Uterus (tissue), 2 donors: Measurements from ENCODE around the gene CAMTA1.

Experiments
- POLR2A ChIP-seq, 2 donors: fragments of 450-650 bp; IDR thresholded peaks; one replicate each; pipeline ENCODE4 v1.6.1; 2016; ENCODE audit warnings: antibody characterized with exemption in 2 of 2, mild to moderate bottlenecking in 1 of 2, moderate library complexity in 1 of 2
- TF ChIP-seq, protein P1 (sequence below), 4 experiments: fragments of 200-600 bp in 2 of 4; fragments of 450-650 bp in 2 of 4; sonication (generic) in 2 of 4; IDR thresholded peaks; one replicate each; pipeline ENCODE4 v1.5.1; 2016 to 2019; ENCODE audit warnings: antibody characterized with exemption in 4 of 4, mild to moderate bottlenecking in 2 of 4, moderate library complexity in 1 of 4

DNA sequence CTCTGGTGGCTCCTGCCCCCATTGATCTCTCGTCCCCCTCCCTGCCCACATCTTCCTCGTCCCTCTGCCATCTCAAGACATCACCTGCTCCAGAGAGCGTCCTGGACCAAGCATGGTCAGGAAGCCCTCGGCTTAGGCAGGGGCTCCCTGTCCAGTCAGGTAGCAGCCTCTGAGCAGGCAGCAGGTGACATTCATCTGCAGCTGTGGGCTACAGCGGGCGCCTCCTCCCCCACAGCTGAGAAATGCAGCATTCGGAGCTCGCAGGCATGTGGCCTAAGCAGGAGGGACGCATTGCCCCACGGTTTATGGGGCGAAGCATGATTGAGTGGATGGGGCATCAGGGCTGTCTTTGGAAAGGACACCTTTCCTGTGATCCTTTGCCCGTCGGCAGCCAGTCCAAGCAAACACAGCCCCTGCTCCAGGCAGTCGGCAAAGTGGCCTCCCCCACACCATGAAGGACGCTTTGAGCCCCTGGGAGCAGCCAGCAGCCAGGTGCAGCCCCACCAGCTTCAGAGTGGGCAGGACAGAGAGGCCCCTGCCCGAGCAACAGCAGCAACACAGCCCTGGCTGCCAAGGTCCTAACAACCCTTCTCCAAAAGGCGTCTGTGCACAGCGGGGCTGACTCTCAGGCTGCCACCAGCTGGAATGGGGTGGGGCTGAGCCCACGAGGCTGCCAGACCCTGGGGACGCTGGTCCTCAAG is 751.8 kb downstream of the CAMTA1 start:
- TF ChIP-seq, protein P1, sequence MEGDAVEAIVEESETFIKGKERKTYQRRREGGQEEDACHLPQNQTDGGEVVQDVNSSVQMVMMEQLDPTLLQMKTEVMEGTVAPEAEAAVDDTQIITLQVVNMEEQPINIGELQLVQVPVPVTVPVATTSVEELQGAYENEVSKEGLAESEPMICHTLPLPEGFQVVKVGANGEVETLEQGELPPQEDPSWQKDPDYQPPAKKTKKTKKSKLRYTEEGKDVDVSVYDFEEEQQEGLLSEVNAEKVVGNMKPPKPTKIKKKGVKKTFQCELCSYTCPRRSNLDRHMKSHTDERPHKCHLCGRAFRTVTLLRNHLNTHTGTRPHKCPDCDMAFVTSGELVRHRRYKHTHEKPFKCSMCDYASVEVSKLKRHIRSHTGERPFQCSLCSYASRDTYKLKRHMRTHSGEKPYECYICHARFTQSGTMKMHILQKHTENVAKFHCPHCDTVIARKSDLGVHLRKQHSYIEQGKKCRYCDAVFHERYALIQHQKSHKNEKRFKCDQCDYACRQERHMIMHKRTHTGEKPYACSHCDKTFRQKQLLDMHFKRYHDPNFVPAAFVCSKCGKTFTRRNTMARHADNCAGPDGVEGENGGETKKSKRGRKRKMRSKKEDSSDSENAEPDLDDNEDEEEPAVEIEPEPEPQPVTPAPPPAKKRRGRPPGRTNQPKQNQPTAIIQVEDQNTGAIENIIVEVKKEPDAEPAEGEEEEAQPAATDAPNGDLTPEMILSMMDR (IDR thresholded peaks at IDR 0.05) = no peak
- no peak for TF ChIP-seq POLR2A (IDR thresholded peaks at IDR 0.05)
